Gastrocnemius medialis (tissue), 4 donors: ENCODE results near the gene BSCL2. TPM values are rescaled to one million over a fixed set of nuclear protein-coding genes. Genes with fewer than 3 reads are reported as not detected.

Experiments used
- ATAC-seq, 2 donors: fragments of 150-250 bp; one replicate each; pipeline ENCODE4 v1.9.1; 2016
- DNase-seq, 2 donors: peaks; one replicate each; pipeline ENCODE4 v3.0.0-alpha.2; 2019
- H3K27ac ChIP-seq, 4 donors: fragments of 200-600 bp; sonication (generic); 1 replicate in 1 of 4; 2 replicates in 3 of 4; pipeline ENCODE4 v1.5.1; 2016 to 2018; ENCODE audit warnings: mild to moderate bottlenecking in 2 of 4, moderate library complexity in 1 of 4
- H3K27me3 ChIP-seq, 3 donors: fragments of 200-600 bp; sonication (generic) in 2 of 3; 1 replicate in 1 of 3; 2 replicates in 2 of 3; pipeline versions ENCODE4 v1.5.1 to v1.6.0; 2016 to 2019; ENCODE audit warnings: mild to moderate bottlenecking in 1 of 3, moderate library complexity in 1 of 3
- H3K36me3 ChIP-seq, 2 donors: fragments of 200-600 bp; sonication (generic) in 1 of 2; one replicate each; pipeline ENCODE4 v1.5.1; 2017 to 2018
- H3K4me1 ChIP-seq, 2 donors: fragments of 200-600 bp; sonication (generic) in 1 of 2; one replicate each; pipeline ENCODE4 v1.5.1; 2016 to 2017; ENCODE audit warnings: mild to moderate bottlenecking in 2 of 2
- H3K4me3 ChIP-seq, 4 donors: fragments of 200-600 bp; sonication (generic) in 3 of 4; 1 replicate in 1 of 4; 2 replicates in 3 of 4; pipeline ENCODE4 v1.5.1; 2016 to 2019; ENCODE audit warnings: mild to moderate bottlenecking in 2 of 4
- H3K9me3 ChIP-seq, 3 donors: fragments of 200-600 bp; sonication (generic) in 2 of 3; 1 replicate in 1 of 3; 2 replicates in 2 of 3; pipeline ENCODE4 v1.5.1; 2016 to 2019
- CTCF ChIP-seq, 5 experiments: fragments of 450-650 bp in 3 of 5; fragments of 200-600 bp in 2 of 5; sonication (generic) in 2 of 5; IDR thresholded peaks in 4 of 5; conservative IDR thresholded peaks in 1 of 5; 1 replicate in 4 of 5; 2 replicates in 1 of 5; pipeline ENCODE4 v1.5.1; 2016 to 2019; ENCODE audit warnings: antibody characterized with exemption in 5 of 5, mild to moderate bottlenecking in 3 of 5, moderate library complexity in 3 of 5
- POLR2A ChIP-seq, 2 donors: fragments of 450-650 bp; IDR thresholded peaks; one replicate each; pipeline ENCODE4 v1.6.1; 2017; ENCODE audit warnings: antibody characterized with exemption in 2 of 2, mild to moderate bottlenecking in 2 of 2, moderate library complexity in 2 of 2
- in situ Hi-C, 4 donors: fragments of 200-750 bp; cut with MboI; loops; one replicate each; pipeline versions ENCODE4 v1.15.0 to v1.8.0; 2017; ENCODE audit warnings: low sequenced_read_pairs in 4 of 4
- intact Hi-C: fragments of 100-400 bp; cut with DNase I; formaldehyde crosslinking; loops from one replicate; pipeline ENCODE4 v1.15.1; 2023; ENCODE audit warnings: low total_unique reads
- total RNA-seq, 4 donors: library from RNA; depleted of rRNA; stranded (reverse); fragments of >200 nt; gene quantifications; one replicate each; pipeline versions ENCODE4 v1.1.0 to v1.2.3, GENCODE V29; 2016

BSCL2 gene
- total RNA-seq, 4 donors from 2014 or later: 33.4 to 114 (median 55.6) TPM

DNA sequence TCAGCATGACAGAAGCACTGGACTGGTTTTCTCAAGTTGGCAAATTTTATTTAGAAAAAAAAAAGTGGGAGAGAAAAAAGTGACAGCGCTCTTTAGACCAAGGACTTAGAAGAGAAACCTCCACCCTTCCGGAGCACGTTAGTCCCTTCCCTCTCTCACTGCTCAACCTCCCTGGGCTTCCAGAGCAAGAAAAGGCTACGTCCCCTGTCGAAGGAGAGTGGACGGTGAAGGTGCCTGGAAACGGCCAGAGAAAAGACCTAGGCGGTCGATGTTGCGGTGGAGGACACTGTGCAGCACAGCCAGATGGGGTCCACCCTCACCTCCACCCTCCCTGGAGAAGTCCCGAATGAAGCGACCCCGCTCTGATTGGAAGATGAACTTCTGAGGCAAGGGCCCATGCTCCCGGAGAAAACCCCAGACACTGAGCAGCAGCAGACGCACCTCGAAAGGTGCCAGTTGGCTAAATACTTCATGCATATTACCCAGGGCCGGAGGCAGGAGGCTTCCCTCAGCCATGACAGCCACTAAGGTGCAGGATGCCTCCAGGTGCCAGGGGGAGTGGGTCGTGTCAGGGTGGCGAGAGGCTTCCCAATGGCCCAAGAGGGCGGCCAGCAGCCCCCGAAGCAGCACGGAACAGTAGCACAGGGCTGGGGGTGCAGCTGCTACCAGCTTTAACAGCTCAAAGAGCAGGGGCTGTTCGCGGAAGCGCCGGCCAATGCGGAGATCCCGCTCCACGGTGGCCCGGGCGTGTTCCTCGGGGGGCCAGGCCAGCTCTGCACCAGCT, 60.2 kb downstream of the BSCL2 start:
- no peak for DNase-seq
- Histone ChIP-seq H3K36me3 (peaks cover 0 to 45% of the 10 kb centered on the region in 2 donors), H3K9me3 (no peaks in the 10 kb centered on the region), H3K27me3 (no peaks in the 10 kb centered on the region), H3K27ac (peak overlapping the region; percentile 46 to 99 (median 84)), H3K4me3 (peak overlapping the region; percentile 28 to 100 (median 95)), H3K4me1 (peaks cover 36 to 37% of the 10 kb centered on the region in 2 donors)
- intact Hi-C loops (loop anchor here (1.0 to 10.0 kb wide), 3 partner anchors 18 to 138 kb away; partner anchors contain the start of genes C11orf98, CSKMT and TMEM179B), in situ Hi-C loops (no loop called here)
- no peak for TF ChIP-seq CTCF (IDR thresholded peaks at IDR 0.05 in 4 of 5, conservative IDR thresholded peaks at IDR 0.05 in 1 of 5)
- no peak for TF ChIP-seq POLR2A (IDR thresholded peaks at IDR 0.05)
- peak in 1 of 2 donors; percentile 23 for ATAC-seq

DNA sequence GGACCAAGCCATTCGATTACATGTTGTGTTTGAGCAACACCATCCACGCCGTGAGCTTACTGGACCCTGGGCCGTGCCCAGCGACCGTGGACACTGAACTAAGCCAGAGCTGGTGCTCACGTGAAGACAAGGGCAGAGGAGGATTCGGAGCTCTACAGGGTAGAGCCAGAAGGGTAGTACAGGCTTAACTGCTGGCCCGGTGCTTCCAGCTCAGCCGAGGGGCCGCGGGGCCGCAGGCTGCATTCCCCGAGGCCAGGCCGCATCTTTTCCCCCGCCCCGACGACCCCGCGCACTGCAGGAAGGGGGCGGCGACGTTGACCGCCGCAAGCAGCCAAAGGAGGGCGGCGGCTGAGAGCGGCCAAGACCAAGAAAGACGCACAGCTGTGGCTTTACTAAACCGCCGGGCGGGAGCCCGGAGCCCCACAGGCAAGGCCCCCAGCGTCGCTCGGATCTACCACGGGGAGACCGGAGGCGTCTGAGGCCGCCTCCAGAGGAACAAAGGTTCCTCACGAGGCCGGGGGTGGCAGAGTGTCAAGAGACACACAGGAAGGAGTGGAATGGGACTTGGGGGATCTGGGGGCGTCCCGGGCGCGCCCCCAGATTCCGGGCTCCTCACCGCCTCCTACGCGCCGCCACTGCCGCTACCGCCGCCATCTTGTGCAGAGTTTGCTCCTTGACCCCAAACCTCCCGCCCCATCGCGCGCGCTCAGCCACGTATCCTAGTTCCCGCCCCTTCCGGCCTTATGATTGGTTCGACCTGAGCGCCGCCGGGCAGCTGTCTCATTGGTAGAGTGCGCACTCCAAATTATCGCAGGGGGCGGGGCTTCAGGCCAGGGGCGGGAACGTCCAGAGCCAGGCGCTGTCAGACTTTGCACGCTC, 61.0 kb downstream of the BSCL2 start, which contains the start of gene GANAB:
TSS of gene GANAB (minus strand) at position 668 of the 879 bp plus-strand sequence. CDS start at position 654, 14 bp downstream.
- intact Hi-C loops (loop anchor here (1.0 to 10.0 kb wide), 3 partner anchors 19 to 139 kb away; partner anchors contain the start of genes C11orf98, CSKMT and TMEM179B), in situ Hi-C loops (no loop called here)
- H3K4me1 ChIP-seq: peaks cover 29 to 30% of the 10 kb centered on the region in 2 donors
- TF ChIP-seq CTCF (IDR thresholded peaks at IDR 0.05 in 4 of 5, conservative IDR thresholded peaks at IDR 0.05 in 1 of 5) (peak in 1 of 5 experiments; percentile 20), POLR2A (IDR thresholded peaks at IDR 0.05) (peak; percentile 81 to 92)
- peaks cover 0 to 45% of the 10 kb centered on the region in 2 donors for H3K36me3 ChIP-seq
- ATAC-seq (peak; percentile 98), DNase-seq (peak; percentile 99)
- peak within 1 kb of the TSS; percentile 96 to 99 (median 96) for H3K27ac ChIP-seq
- H3K9me3 ChIP-seq: no peaks in the 10 kb centered on the region
- H3K4me3 ChIP-seq: peak within 1 kb of the TSS; percentile 91 to 100 (median 96)
- H3K27me3 ChIP-seq: no peaks in the 10 kb centered on the region

DNA sequence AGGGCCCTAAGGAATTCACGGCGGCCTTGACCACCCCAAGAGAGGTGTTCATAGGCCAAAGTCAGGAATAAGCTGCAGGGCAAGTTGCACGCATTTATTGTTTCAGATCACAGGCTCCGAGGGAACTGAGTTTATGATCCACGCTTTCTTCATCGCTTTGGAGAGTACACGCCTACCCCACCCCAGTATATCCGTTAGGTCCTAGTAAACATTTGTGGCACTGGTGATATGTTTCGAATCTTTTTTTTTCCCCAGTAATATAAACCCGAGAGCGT, 61.6 kb downstream of the BSCL2 start:
- ATAC-seq (peak in 1 of 2 donors; percentile 1), DNase-seq (no peak)
- H3K27me3 ChIP-seq: no peaks in the 10 kb centered on the region
- peaks cover 29 to 30% of the 10 kb centered on the region in 2 donors for H3K4me1 ChIP-seq
- peaks cover 0 to 45% of the 10 kb centered on the region in 2 donors for H3K36me3 ChIP-seq
- peak overlapping the region; percentile 96 to 99 (median 96) for H3K27ac ChIP-seq
- in situ Hi-C loops: no loop called here
- TF ChIP-seq CTCF (IDR thresholded peaks at IDR 0.05 in 4 of 5, conservative IDR thresholded peaks at IDR 0.05 in 1 of 5) (no peak), POLR2A (IDR thresholded peaks at IDR 0.05) (no peak)
- no peaks in the 10 kb centered on the region for H3K9me3 ChIP-seq
- intact Hi-C loops: loop anchor here (10.0 kb wide), 1 partner anchor 139 kb away; the partner anchor contains the start of gene TMEM179B
- peak overlapping the region; percentile 91 to 100 (median 96) for H3K4me3 ChIP-seq

- ATAC-seq (no peak), DNase-seq (no peak)
- TF ChIP-seq CTCF (IDR thresholded peaks at IDR 0.05 in 4 of 5, conservative IDR thresholded peaks at IDR 0.05 in 1 of 5): no peak
- TF ChIP-seq POLR2A (IDR thresholded peaks at IDR 0.05): no peak
- in situ Hi-C loops: no loop called here
- Histone ChIP-seq H3K4me1 (peaks cover 29 to 30% of the 10 kb centered on the region in 2 donors), H3K9me3 (no peaks in the 10 kb centered on the region), H3K4me3 (no peak overlapping the region), H3K27me3 (no peaks in the 10 kb centered on the region), H3K27ac (peak overlapping the region in 2 of 4 donors; percentile 97 to 99), H3K36me3 (peaks cover 0 to 40% of the 10 kb centered on the region in 2 donors)
- intact Hi-C loops: loop anchor here (10.0 kb wide), 1 partner anchor 141 kb away; the partner anchor contains the start of gene TMEM179B
Observed at GRCh38 chr11:62644220-62644619, 63.0 kb downstream of the BSCL2 start.

Other genes starting within 250 kb of the BSCL2 start
- 1,000 to 10,000 TPM in 1 of 4 donors, 100 to 1,000 TPM in 3; 374 to 1,261 (median 571) TPM for gene AHNAK, start 160.6 kb downstream of the BSCL2 start, total RNA-seq
- 1,000 to 10,000 TPM; 1,797 to 2,946 (median 1,897) TPM for gene EEF1G, start 133.5 kb downstream of the BSCL2 start, total RNA-seq
- 10 to 100 TPM in 3 of 4 donors, 1 to 10 TPM in 1; 7.8 to 15.7 (median 11.7) TPM for gene TUT1, start 115.9 kb downstream of the BSCL2 start, total RNA-seq
- 10 to 100 TPM; 28.0 to 47.1 (median 31.7) TPM for gene MTA2, start 105.6 kb downstream of the BSCL2 start, total RNA-seq
- gene EML3, start 94.6 kb downstream of the BSCL2 start, total RNA-seq: 1 to 10 TPM; 4.7 to 7.9 (median 7.0) TPM
- 1 to 10 TPM; 1.6 to 3.7 (median 2.7) TPM for gene ROM1, start 94.2 kb downstream of the BSCL2 start, total RNA-seq
- gene B3GAT3, start 85.4 kb downstream of the BSCL2 start, total RNA-seq: 10 to 100 TPM in 2 of 4 donors, 1 to 10 TPM in 2; 4.4 to 21.4 (median 9.8) TPM
- gene GANAB, start 60.8 kb downstream of the BSCL2 start, total RNA-seq: 10 to 100 TPM; 41.3 to 65.1 (median 59.5) TPM
- gene INTS5, start 54.1 kb downstream of the BSCL2 start, total RNA-seq: 10 to 100 TPM; 17.3 to 28.3 (median 21.3) TPM
- 10 to 100 TPM; 36.1 to 44.7 (median 41.3) TPM for gene C11orf98, start 42.2 kb downstream of the BSCL2 start, total RNA-seq
- gene CSKMT, start 42.1 kb downstream of the BSCL2 start, total RNA-seq: 1 to 10 TPM; 1.7 to 4.5 (median 2.8) TPM
- 10 to 100 TPM in 2 of 4 donors, 1 to 10 TPM in 2; 6.4 to 11.7 (median 9.0) TPM for gene UQCC3, start 35.8 kb downstream of the BSCL2 start, total RNA-seq
- 1 to 10 TPM in 2 of 4 donors, under 1 TPM in 2; 0.82 to 2.1 (median 1.1) TPM for gene LBHD1, start 35.2 kb downstream of the BSCL2 start, total RNA-seq
- gene UBXN1, start 28.4 kb downstream of the BSCL2 start, total RNA-seq: 100 to 1,000 TPM; 216 to 450 (median 265) TPM
- gene LRRN4CL, start 17.9 kb downstream of the BSCL2 start, total RNA-seq: 1 to 10 TPM; 3.7 to 6.4 (median 5.9) TPM
- not detected for gene GNG3, start 252 bp upstream of the BSCL2 start, total RNA-seq
- 10 to 100 TPM in 3 of 4 donors, 1 to 10 TPM in 1; 4.8 to 14.9 (median 11.8) TPM for gene HNRNPUL2, start 20.0 kb upstream of the BSCL2 start, total RNA-seq
- gene TTC9C, start 21.1 kb upstream of the BSCL2 start, total RNA-seq: 10 to 100 TPM; 11.5 to 16.3 (median 14.1) TPM
- gene ZBTB3, start 46.7 kb upstream of the BSCL2 start, total RNA-seq: 10 to 100 TPM in 1 of 4 donors, 1 to 10 TPM in 3; 5.6 to 10.5 (median 7.7) TPM
- 10 to 100 TPM; 25.2 to 45.5 (median 29.6) TPM for gene POLR2G, start 54.2 kb upstream of the BSCL2 start, total RNA-seq
- gene TAF6L, start 64.0 kb upstream of the BSCL2 start, total RNA-seq: 10 to 100 TPM; 13.5 to 43.2 (median 21.4) TPM
- gene TMEM179B, start 80.0 kb upstream of the BSCL2 start, total RNA-seq: 10 to 100 TPM; 26.3 to 52.5 (median 44.3) TPM
- gene TMEM223, start 84.6 kb upstream of the BSCL2 start, total RNA-seq: 10 to 100 TPM; 17.1 to 41.6 (median 23.8) TPM
- gene NXF1, start 98.0 kb upstream of the BSCL2 start, total RNA-seq: 10 to 100 TPM; 27.2 to 47.1 (median 46.1) TPM
- 10 to 100 TPM; 16.2 to 26.0 (median 24.9) TPM for gene STX5, start 124.6 kb upstream of the BSCL2 start, total RNA-seq
- gene TEX54, start 125.4 kb upstream of the BSCL2 start, total RNA-seq: not detected
- 100 to 1,000 TPM in 1 of 4 donors, 10 to 100 TPM in 3; 66.4 to 133 (median 87.0) TPM for gene WDR74, start 132.2 kb upstream of the BSCL2 start, total RNA-seq
- 100 to 1,000 TPM; 158 to 278 (median 189) TPM for gene SLC3A2, start 173.5 kb upstream of the BSCL2 start, total RNA-seq
- gene CHRM1, start 213.9 kb upstream of the BSCL2 start, total RNA-seq: not detected